Umbilical cord (tissue), 2 donors: Measurements from ENCODE around the gene C10orf67. TPM values are rescaled to one million over a fixed set of nuclear protein-coding genes. Genes with fewer than 3 reads are reported as not detected.
"Not testable (repeated sequence)": the region's sequence is repeated elsewhere in the genome, so short reads cannot be mapped to it uniquely, and the experiment has no call there.

ENCODE experiments used
- DNase-seq: peaks from one replicate; pipeline ENCODE4 v3.0.0-alpha.2; 2015; ENCODE audit warnings: low spot score
- total RNA-seq: library from RNA; depleted of rRNA; stranded (reverse); fragments of >200 nt; gene quantifications from one replicate; pipeline ENCODE4 v1.2.3, GENCODE V29; 2014; ENCODE audit warnings: low replicate concordance; ENCODE audit not compliant: insufficient read depth

The C10orf67 gene
- total RNA-seq, 1 donor from 2014 or later: 7.7 TPM

- DNase-seq: no peak
Observed at GRCh38 chr10:23362879-23363792, 18.5 kb upstream of the C10orf67 start.

- no peak for DNase-seq
Observed at GRCh38 chr10:23362069-23362830, 17.7 kb upstream of the C10orf67 start.

GRCh38 chr10:23361665-23362064 lies 17.1 kb upstream of the C10orf67 start:
- no peak for DNase-seq

DNA sequence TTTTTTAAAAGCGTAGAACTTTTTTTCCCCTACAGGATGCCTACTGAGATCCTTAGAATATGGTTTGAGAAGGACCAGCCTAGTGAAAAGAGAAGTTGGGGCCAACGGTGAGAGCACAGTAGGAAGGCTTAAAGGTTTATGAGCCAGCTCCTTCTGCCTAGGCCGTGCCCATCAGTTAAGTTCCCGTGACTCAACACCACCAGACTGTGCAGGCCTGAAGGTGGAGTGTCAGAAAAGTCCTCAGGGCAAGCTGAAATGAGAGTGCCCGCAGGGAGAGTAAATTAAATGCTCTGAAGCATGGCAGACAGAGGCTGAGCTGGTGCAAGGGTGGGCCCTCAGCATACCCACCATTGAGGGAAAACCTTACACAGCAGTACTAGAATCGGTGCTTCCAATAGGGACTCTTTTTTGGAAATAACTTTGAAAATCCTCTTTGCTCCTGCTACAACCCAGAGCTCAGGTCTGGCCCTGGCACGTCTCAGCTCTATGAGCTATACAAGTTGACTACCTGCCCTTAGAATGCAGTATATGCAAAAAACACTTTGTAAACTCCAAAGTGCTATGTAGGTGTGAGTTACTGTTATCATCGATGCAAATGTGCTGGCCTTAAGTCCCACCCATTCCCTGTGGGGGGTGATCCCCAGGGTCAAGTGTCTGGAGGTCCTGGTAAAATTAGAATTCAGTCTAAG lies 15.2 kb upstream of the C10orf67 start:
- DNase-seq: no peak

GRCh38 chr10:23358357-23358756 lies 13.8 kb upstream of the C10orf67 start:
- DNase-seq: no peak

- no peak for DNase-seq
Observed at GRCh38 chr10:23354630-23355279, 10.2 kb upstream of the C10orf67 start.

GRCh38 chr10:23351926-23352519 lies 7.4 kb upstream of the C10orf67 start:
- no peak for DNase-seq

DNA sequence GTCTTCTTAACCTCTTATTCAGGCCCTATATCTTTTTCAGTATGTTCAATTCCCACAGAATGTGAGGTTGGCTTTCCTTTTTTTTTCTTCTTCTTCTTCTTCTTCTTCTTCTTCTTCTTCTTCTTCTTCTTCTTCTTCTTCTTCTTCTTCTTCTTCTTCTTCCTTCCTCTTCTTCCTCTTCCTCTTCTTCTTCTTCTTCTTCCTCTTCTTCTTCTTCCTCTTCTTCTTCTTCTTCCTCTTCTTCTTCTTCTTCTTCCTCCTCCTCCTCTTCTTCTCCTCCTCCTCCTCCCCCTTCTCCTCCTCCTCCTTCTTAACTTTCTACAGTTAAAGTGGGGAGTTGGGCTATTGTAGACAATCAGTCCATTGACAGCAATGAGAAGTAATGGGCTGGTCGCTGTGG lies 6.1 kb upstream of the C10orf67 start:
- DNase-seq: not testable (repeated sequence)

DNA sequence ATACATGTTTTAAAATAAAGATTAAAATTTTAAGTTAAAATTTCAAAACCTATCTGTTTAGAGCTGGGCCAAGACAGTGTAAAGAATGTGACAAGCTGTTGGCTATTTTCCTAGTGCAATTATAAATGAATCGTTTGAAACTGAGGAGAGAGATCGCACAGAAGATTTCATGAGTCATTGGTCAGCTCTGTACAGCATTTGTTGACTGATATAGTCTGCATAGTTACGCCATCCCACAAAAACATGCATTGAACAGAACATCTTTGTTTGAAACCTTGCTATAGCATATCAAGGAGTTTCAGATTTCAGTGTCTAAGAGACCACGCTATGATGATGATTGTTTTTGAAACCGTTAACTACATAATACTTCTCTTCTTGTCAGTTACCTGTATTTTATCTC lies 1.3 kb upstream of the C10orf67 start:
- DNase-seq: peak; percentile 47

DNA sequence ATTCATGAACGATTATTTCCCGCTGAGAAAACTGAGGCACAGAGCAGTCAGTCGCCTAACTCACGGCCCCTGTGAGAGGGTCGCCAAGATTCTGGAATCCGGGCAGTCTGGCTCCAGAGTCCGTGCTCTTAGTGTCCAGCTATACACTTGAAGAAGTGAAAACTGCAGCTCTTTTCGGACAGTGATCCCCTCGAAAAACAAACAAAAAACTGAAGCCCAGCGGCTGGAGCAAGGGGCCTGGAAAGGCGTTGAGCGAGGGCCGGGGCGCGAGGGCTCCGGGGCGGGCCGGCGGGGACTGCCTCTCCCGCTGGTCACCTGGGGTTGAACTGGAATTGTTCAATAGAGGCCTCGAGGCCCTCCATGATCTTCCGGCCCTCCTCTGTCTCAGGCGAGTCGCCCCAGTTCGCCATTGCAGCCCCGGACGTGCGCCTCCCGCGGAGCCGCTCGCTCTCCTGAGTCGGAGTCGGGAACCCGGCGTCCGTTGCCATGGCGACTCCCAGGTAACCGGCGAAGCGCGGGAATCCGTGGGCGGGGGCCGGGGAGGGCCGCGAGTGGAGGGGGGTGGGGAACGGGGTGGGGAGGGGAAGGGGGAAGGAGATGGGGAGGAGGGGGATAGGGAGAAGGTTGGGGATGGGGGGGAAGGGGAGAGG lies 881 bp downstream of the C10orf67 start:
- peak; percentile 33 for DNase-seq

DNA sequence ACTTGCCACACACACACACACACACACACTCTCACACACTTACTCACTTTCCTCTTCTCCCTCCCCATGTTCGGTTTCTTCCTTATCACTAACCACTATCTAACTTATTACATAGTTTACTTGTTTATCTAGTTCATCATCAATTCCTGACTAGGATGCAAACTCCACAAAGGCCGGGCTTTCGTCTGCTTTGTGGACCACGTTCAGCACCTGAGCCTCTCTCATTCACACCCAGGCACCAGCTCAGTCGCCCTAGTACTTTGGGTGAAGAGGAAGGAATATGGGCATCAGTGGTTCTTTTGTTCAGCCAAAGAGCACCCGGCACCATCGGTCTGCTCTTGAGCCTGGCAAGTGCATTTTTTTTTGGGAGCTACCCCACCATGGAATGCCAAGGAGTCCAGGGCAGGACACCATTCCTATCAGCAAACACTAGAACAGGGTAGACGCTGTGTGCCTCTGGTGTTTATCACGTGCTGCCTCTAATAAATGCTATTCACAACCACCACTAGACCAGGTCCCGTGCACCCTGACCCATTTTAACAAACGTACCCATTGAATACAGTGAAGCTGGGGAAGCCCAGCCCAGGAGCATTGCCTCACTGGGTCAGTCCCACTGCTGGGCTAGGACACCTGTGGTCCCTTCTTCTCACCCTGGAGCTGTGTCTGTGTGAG lies 2.2 kb downstream of the C10orf67 start:
- DNase-seq: no peak

DNA sequence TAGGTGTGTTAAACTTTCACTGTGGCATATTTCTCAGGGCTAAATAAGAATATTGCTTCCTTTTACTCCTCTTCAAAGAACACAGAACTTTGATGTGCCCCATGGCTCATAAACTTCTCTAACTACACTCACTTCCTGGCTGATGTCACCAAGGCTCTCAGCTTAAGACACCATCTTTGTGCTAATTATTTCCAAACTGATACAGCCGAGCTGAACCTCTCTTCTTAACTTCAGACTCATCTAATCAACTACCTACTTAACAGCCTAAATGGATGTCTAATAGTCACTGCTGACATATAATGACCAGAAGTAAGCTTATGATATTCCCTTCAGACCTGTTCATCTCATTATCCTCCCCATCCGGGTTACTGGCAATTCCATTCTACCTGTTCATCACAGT lies 3.6 kb downstream of the C10orf67 start:
- DNase-seq: no peak

DNA sequence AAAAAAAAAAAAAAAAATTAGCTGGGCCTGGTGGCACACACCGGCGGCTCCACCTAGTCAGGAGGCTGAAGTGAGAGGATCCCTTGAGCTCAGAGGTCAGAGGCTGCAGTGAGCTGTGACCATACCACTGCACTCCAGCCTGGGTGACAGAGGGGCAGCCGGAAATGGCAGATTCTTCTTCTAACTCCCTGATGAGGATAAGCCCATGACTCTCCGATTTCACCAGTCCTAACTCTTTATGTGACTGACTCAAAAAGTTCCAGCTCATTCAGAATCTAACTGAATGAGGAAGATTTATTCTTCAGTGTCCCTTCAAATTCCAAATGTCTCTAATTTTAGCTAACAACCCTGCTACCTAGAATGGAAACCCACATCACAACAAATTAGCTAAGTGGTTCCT lies 4.2 kb downstream of the C10orf67 start:
- DNase-seq: no peak

DNA sequence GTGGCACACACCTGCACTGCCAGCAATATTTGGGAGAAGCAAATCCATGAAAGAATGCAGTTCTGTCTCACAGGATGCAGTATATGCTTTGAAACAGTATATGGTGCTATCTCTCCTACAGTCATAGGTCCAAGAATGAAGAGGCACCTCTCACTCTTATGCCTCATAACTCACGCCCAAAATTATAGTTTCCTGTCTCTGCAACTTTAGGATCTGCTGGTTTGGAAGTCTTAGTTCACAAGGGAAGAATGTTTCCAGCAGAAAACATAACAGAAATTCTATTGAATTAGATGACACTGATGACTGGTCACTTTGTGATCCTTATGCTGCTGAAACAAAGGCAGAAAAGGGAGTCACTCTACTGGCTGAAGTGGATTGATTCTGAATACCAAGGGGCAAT lies 5.7 kb downstream of the C10orf67 start:
- no peak for DNase-seq

DNA sequence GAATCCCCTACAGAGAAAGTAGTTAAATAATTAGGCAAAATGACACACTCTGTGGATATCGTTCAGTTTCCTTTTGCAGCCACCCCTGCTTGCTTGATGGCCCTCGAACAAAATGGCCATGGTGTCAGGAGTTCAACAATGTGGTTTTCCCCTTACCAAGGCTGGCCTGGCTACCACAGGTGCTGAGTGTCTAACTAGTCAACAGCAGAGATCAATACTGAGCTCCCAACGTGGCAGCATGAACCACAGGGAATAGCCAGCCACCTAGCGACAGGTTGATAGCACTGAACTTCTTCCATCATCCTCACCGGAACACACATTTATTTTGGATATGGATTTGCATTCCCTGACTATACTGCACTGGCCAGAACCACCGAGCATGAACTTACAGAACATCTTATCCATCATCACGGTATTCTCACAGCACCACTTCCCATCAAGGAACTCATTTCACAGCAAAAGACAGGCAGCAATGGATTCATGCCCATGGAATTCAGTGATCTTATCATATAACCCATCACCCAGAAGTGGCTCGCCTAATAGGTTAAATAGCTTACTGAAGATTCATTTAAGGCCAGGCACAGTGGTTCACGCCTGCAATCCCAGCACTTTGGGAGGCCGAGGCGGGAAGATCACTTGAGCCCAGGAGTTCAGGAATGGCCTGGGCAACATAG lies 6.3 kb downstream of the C10orf67 start:
- no peak for DNase-seq

DNA sequence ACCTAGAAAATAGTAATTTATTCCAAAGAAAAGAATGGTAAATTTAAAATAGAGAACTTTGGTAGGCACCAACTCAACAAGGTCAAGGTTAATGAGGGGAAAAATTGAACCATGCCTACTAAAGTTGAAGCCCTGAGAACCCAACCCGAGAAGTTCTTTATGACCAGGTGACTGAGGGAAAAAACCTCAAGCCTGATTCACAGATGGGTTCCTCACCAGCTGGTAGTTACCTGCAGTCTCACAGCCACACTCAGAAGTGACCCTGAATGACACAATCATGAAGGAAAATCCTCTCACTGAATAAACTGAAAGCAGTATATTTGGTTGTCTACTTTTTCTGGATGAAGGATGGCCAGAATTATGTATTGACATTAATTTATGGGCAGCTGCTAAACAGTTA lies 7.0 kb downstream of the C10orf67 start:
- no peak for DNase-seq

- no peak for DNase-seq
Observed at GRCh38 chr10:23331567-23332301, 12.9 kb downstream of the C10orf67 start.

GRCh38 chr10:23330948-23331347 lies 13.6 kb downstream of the C10orf67 start:
- DNase-seq: no peak
